Measurements from ENCODE around the gene FSTL5. TPM values are rescaled to one million over a fixed set of nuclear protein-coding genes. Genes with fewer than 3 reads are reported as not detected.

The FSTL5 gene
- polyA plus RNA-seq, 3 donors from 2014 or later = not detected

- no peak overlapping the region for H3K4me3 Mint-ChIP-seq
- H3K4me1 Mint-ChIP-seq = no peaks in the 10 kb centered on the region
- no peak overlapping the region for H3K27ac Mint-ChIP-seq
- H3K27me3 Mint-ChIP-seq (ENCODE audit: low read depth in 3 of 3) = peaks cover 0 to 2% (median 0%) of the 10 kb centered on the region in 3 donors
- H3K36me3 Mint-ChIP-seq = peaks cover 0 to 3% (median 0%) of the 10 kb centered on the region in 3 donors
- DNase-seq = no peak
- H3K9me3 Mint-ChIP-seq = peaks cover 15 to 65% (median 27%) of the 10 kb centered on the region in 6 donors
Observed at GRCh38 chr4:161581262-161582230, 582.3 kb downstream of the FSTL5 start.

- Mint-ChIP-seq H3K27ac (no peak overlapping the region), H3K4me1 (no peaks in the 10 kb centered on the region), H3K9me3 (peaks cover 5 to 54% (median 32%) of the 10 kb centered on the region in 6 donors), H3K4me3 (no peak overlapping the region), H3K27me3 (ENCODE audit: low read depth in 3 of 3) (no peaks in the 10 kb centered on the region), H3K36me3 (peaks cover 0 to 3% (median 0%) of the 10 kb centered on the region in 3 donors)
- no peak for DNase-seq
Observed at GRCh38 chr4:161577579-161578301, 586.1 kb downstream of the FSTL5 start.

GRCh38 chr4:161573836-161574235 is 590.0 kb downstream of the FSTL5 start:
- DNase-seq = no peak
- peaks cover 5 to 65% (median 39%) of the 10 kb centered on the region in 6 donors for H3K9me3 Mint-ChIP-seq
- peaks cover 0 to 3% (median 2%) of the 10 kb centered on the region in 3 donors for H3K27me3 Mint-ChIP-seq (ENCODE audit: low read depth in 3 of 3)
- H3K4me3 Mint-ChIP-seq = no peak overlapping the region
- no peaks in the 10 kb centered on the region for H3K4me1 Mint-ChIP-seq
- no peak overlapping the region for H3K27ac Mint-ChIP-seq
- H3K36me3 Mint-ChIP-seq = no peaks in the 10 kb centered on the region

- H3K27me3 Mint-ChIP-seq (ENCODE audit: low read depth in 3 of 3) = peaks cover 0 to 2% (median 0%) of the 10 kb centered on the region in 3 donors
- H3K36me3 Mint-ChIP-seq = no peaks in the 10 kb centered on the region
- no peak overlapping the region for H3K4me3 Mint-ChIP-seq
Observed at GRCh38 chr4:161564230-161564834, 599.5 kb downstream of the FSTL5 start.

GRCh38 chr4:161555689-161556660 is 607.8 kb downstream of the FSTL5 start:
- DNase-seq = no peak
- Mint-ChIP-seq H3K9me3 (peaks cover 1 to 24% (median 11%) of the 10 kb centered on the region in 6 donors), H3K4me1 (no peaks in the 10 kb centered on the region), H3K27me3 (ENCODE audit: low read depth in 3 of 3) (peaks cover 0 to 5% (median 1%) of the 10 kb centered on the region in 3 donors), H3K36me3 (no peaks in the 10 kb centered on the region), H3K27ac (no peak overlapping the region), H3K4me3 (no peak overlapping the region)

More at GRCh38 chr4:161564230-161564834, 599.5 kb downstream of the FSTL5 start:
- Mint-ChIP-seq H3K4me1 (no peaks in the 10 kb centered on the region), H3K27ac (no peak overlapping the region), H3K9me3 (peaks cover 0 to 37% (median 16%) of the 10 kb centered on the region in 6 donors)
- no peak for DNase-seq

GRCh38 chr4:161554372-161554990 is 609.3 kb downstream of the FSTL5 start:
- no peak for DNase-seq
- H3K27ac Mint-ChIP-seq = no peak overlapping the region
- H3K36me3 Mint-ChIP-seq = no peaks in the 10 kb centered on the region
- peaks cover 0 to 5% (median 1%) of the 10 kb centered on the region in 3 donors for H3K27me3 Mint-ChIP-seq (ENCODE audit: low read depth in 3 of 3)
- no peak overlapping the region for H3K4me3 Mint-ChIP-seq
- peaks cover 3 to 21% (median 12%) of the 10 kb centered on the region in 6 donors for H3K9me3 Mint-ChIP-seq
- H3K4me1 Mint-ChIP-seq = no peaks in the 10 kb centered on the region

- peaks cover 9 to 28% (median 14%) of the 10 kb centered on the region in 6 donors for H3K9me3 Mint-ChIP-seq
- H3K27me3 Mint-ChIP-seq (ENCODE audit: low read depth in 3 of 3) = no peaks in the 10 kb centered on the region
- no peak overlapping the region for H3K4me3 Mint-ChIP-seq
- H3K36me3 Mint-ChIP-seq = no peaks in the 10 kb centered on the region
- no peaks in the 10 kb centered on the region for H3K4me1 Mint-ChIP-seq
- no peak for DNase-seq
- H3K27ac Mint-ChIP-seq = no peak overlapping the region
Observed at GRCh38 chr4:161546902-161547301, 616.9 kb downstream of the FSTL5 start.

GRCh38 chr4:161540265-161540664 is 623.5 kb downstream of the FSTL5 start:
- no peaks in the 10 kb centered on the region for H3K4me1 Mint-ChIP-seq
- no peak overlapping the region for H3K4me3 Mint-ChIP-seq
- H3K36me3 Mint-ChIP-seq = peaks cover 0 to 4% (median 0%) of the 10 kb centered on the region in 3 donors
- no peaks in the 10 kb centered on the region for H3K27me3 Mint-ChIP-seq (ENCODE audit: low read depth in 3 of 3)
- no peak overlapping the region for H3K27ac Mint-ChIP-seq
- H3K9me3 Mint-ChIP-seq = peaks cover 5 to 40% (median 28%) of the 10 kb centered on the region in 6 donors
- no peak for DNase-seq

GRCh38 chr4:161538941-161539340 is 624.9 kb downstream of the FSTL5 start:
- no peak for DNase-seq
- H3K4me1 Mint-ChIP-seq = no peaks in the 10 kb centered on the region
- H3K4me3 Mint-ChIP-seq = no peak overlapping the region
- H3K27me3 Mint-ChIP-seq (ENCODE audit: low read depth in 3 of 3) = no peaks in the 10 kb centered on the region
- H3K9me3 Mint-ChIP-seq = peaks cover 10 to 46% (median 29%) of the 10 kb centered on the region in 6 donors
- peaks cover 0 to 4% (median 0%) of the 10 kb centered on the region in 3 donors for H3K36me3 Mint-ChIP-seq
- H3K27ac Mint-ChIP-seq = no peak overlapping the region

GRCh38 chr4:161530710-161531109 is 633.1 kb downstream of the FSTL5 start:
- no peaks in the 10 kb centered on the region for H3K4me1 Mint-ChIP-seq
- H3K27ac Mint-ChIP-seq = no peak overlapping the region
- no peaks in the 10 kb centered on the region for H3K27me3 Mint-ChIP-seq (ENCODE audit: low read depth in 3 of 3)
- H3K4me3 Mint-ChIP-seq = no peak overlapping the region
- no peak for DNase-seq
- no peaks in the 10 kb centered on the region for H3K36me3 Mint-ChIP-seq
- H3K9me3 Mint-ChIP-seq = peaks cover 17 to 44% (median 19%) of the 10 kb centered on the region in 6 donors

- H3K27me3 Mint-ChIP-seq (ENCODE audit: low read depth in 3 of 3) = peaks cover 0 to 1% (median 0%) of the 10 kb centered on the region in 3 donors
- H3K36me3 Mint-ChIP-seq = no peaks in the 10 kb centered on the region
- H3K4me1 Mint-ChIP-seq = no peaks in the 10 kb centered on the region
- H3K27ac Mint-ChIP-seq = no peak overlapping the region
- DNase-seq = no peak
- no peak overlapping the region for H3K4me3 Mint-ChIP-seq
- H3K9me3 Mint-ChIP-seq = peaks cover 8 to 22% (median 10%) of the 10 kb centered on the region in 6 donors
Observed at GRCh38 chr4:161525121-161525520, 638.7 kb downstream of the FSTL5 start.

- Mint-ChIP-seq H3K4me1 (no peaks in the 10 kb centered on the region), H3K27ac (no peak overlapping the region), H3K9me3 (peaks cover 6 to 29% (median 10%) of the 10 kb centered on the region in 6 donors), H3K4me3 (no peak overlapping the region), H3K27me3 (ENCODE audit: low read depth in 3 of 3) (peaks cover 0 to 1% (median 0%) of the 10 kb centered on the region in 3 donors), H3K36me3 (no peaks in the 10 kb centered on the region)
- no peak for DNase-seq
Observed at GRCh38 chr4:161522031-161522430, 641.8 kb downstream of the FSTL5 start.

Measured in immature natural killer cell (primary cell).